ENCODE measurements around the gene GCC2. TPM values are rescaled to one million over a fixed set of nuclear protein-coding genes. Genes with fewer than 3 reads are reported as not detected.

The GCC2 gene
- total and polyA plus RNA-seq, 2 of the 13 experiments (the other 11 are each of a cell fraction or from before 2014, with no cell fraction given): 17.6 to 22.5 TPM

DNA sequence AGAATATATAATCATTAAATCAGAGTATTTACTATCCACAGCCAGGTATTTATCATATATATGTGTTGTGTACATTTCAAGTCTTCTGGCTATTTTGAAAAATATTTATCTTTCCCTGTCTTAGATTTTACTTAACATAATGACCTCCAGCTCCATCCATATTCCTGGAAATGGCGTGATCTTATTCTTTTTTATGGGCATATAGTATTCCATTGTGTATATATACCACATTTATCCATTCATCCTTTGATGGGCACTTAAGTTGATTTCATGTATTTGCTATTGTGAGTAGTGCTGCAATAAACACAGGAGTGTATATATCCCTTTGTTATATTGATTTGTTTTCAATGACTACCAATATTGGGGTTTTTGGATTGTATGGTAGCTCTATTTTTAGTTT lies 6.6 kb downstream of the GCC2 start:
- ATAC-seq (no peak), DNase-seq (ENCODE audit: low spot score) (no peak), FAIRE-seq (no peak)
- Histone ChIP-seq H3K9me3 (ENCODE audit: low read length) (no peaks in the 10 kb centered on the region), H3K9ac (ENCODE audit: insufficient read depth, low read depth, low read length) (no peak overlapping the region), H3K4me3 (replicated peaks in 1 of 3; ENCODE audit: insufficient read depth in 1 of 3, low read depth in 2 of 3, low read length in 3 of 3) (no peak overlapping the region), H3K4me2 (ENCODE audit: low read depth, low read length) (no peak overlapping the region), H3K4me1 (ENCODE audit: insufficient read depth, low read length) (peaks cover 6% of the 10 kb centered on the region), H2AFZ (ENCODE audit: low read length) (no peak overlapping the region), H4K20me1 (ENCODE audit: insufficient read depth, low read length) (no peaks in the 10 kb centered on the region), H3K79me2 (ENCODE audit: insufficient read depth, low read length) (peaks cover 36% of the 10 kb centered on the region), H3K27me3 (ENCODE audit: control insufficient read depth in 1 of 2, insufficient read depth in 2 of 2, low read length in 2 of 2) (no peaks in the 10 kb centered on the region), H3K27ac (ENCODE audit: extremely low read length, insufficient read depth, low read length) (no peak overlapping the region), H3K36me3 (replicated peaks in 1 of 2; ENCODE audit: control insufficient read depth in 1 of 2, insufficient read depth in 2 of 2, low read length in 2 of 2) (peaks cover 9 to 79% of the 10 kb centered on the region in 2 experiments; a peak in 4 of 5 replicates)
- in situ Hi-C loops (cut with HindIII; ENCODE audit: extremely low pct_ligation_motif_present, low pct_unique_long_range_greater_than_20kb) (no loop called here), intact Hi-C loops (cut with micrococcal nuclease; ENCODE audit: unreplicated experiment) (no loop called here)
- POLR2A ChIA-PET: no interaction called here
- BruUV-seq (replicated peaks): no TSS peak
- no peak for TF ChIP-seq GATAD1 (CRISPR knock-in tag; IDR thresholded peaks at IDR 0.05)
- TF ChIP-seq KAT8 (CRISPR knock-in tag; IDR thresholded peaks at IDR 0.05): no peak
- TF ChIP-seq POLR2AphosphoS2 (IDR thresholded peaks at IDR 0.05; ENCODE audit: low read depth, low read length): no peak
- TF ChIP-seq ZNF331 (CRISPR knock-in tag; IDR thresholded peaks at IDR 0.05): no peak
- no peak for TF ChIP-seq FOXP1 (IDR thresholded peaks at IDR 0.05)
- TF ChIP-seq FOXP1 (CRISPR knock-in tag; IDR thresholded peaks at IDR 0.05): no peak
- TF ChIP-seq ATF5 (CRISPR knock-in tag; IDR thresholded peaks at IDR 0.05; ENCODE audit: low read depth): no peak
- TF ChIP-seq EP300 (IDR thresholded peaks at IDR 0.05; ENCODE audit: low read depth in 2 of 2, low read length in 2 of 2): no peak
- no peak for TF ChIP-seq EP300 (CRISPR knock-in tag; IDR thresholded peaks at IDR 0.05; ENCODE audit: borderline replicate concordance)
- TF ChIP-seq ZNF737 (CRISPR knock-in tag; IDR thresholded peaks at IDR 0.05; ENCODE audit: borderline replicate concordance): no peak
- TF ChIP-seq ZNF264 (CRISPR knock-in tag; IDR thresholded peaks at IDR 0.05): no peak
- TF ChIP-seq ZNF576 (CRISPR knock-in tag; IDR thresholded peaks at IDR 0.05): no peak
- TF ChIP-seq ZNF780A (CRISPR knock-in tag; IDR thresholded peaks at IDR 0.05): no peak
- CTCF ChIA-PET (ENCODE audit: low intra/inter-chr PET ratio, low total read pairs): no interaction called here
- 100% methylated on average over 1 of the region's 1 CpG for WGBS (ENCODE audit: low lambda C conversion rate)
